ENCODE results near the gene RGL2.

GRCh38 chr6:33336495-33336894, 37.8 kb upstream of the RGL2 start:
- TF ChIP-seq FOSL2 (IDR thresholded peaks at IDR 0.05), result no peak
- no peak for TF ChIP-seq FOSL2 (CRISPR knock-in tag; IDR thresholded peaks at IDR 0.05)
- no peak for TF ChIP-seq CHD2 (IDR thresholded peaks at IDR 0.05; ENCODE audit: low read length, partially characterized antibody)
- TF ChIP-seq RAD21 (conservative IDR thresholded peaks at IDR 0.05 in 1 of 2, IDR thresholded peaks at IDR 0.05 in 1 of 2), result no peak
- TF ChIP-seq CEBPB (IDR thresholded peaks at IDR 0.05), result no peak
- no peak for TF ChIP-seq HOXB5 (CRISPR knock-in tag; IDR thresholded peaks at IDR 0.05)

Measured in A549 (cell line).